HG02763 (cell line): ENCODE data around the gene IL10.

Experiments used
- ATAC-seq: cut with Tn5 transposase; IDR thresholded peaks from one replicate; pipeline ENCODE4 v1.9.1; 2021; ENCODE audit warnings: mild to moderate bottlenecking, moderate library complexity; ENCODE audit not compliant: unreplicated experiment

The IL10 gene

GRCh38 chr1:206737729-206738201 lies 34.5 kb downstream of the IL10 start:
- no peak for ATAC-seq

- ATAC-seq = no peak
These were observed 35.2 kb downstream of the IL10 start for GRCh38 chr1:206736878-206737728.

- ATAC-seq = no peak
These were observed 36.7 kb downstream of the IL10 start for GRCh38 chr1:206735553-206736031.

- ATAC-seq = no peak
These were observed 37.7 kb downstream of the IL10 start for GRCh38 chr1:206734499-206735142.

GRCh38 chr1:206732992-206733391 lies 39.3 kb downstream of the IL10 start:
- ATAC-seq = no peak

GRCh38 chr1:206732508-206732907 lies 39.8 kb downstream of the IL10 start:
- ATAC-seq = no peak

GRCh38 chr1:206729507-206729906 lies 42.8 kb downstream of the IL10 start:
- no peak for ATAC-seq

- no peak for ATAC-seq
These were observed 43.2 kb downstream of the IL10 start for GRCh38 chr1:206729050-206729449.

GRCh38 chr1:206728697-206728987 lies 43.7 kb downstream of the IL10 start:
- no peak for ATAC-seq

- ATAC-seq = no peak
These were observed 44.2 kb downstream of the IL10 start for GRCh38 chr1:206727981-206728696.

GRCh38 chr1:206725109-206725963 lies 47.0 kb downstream of the IL10 start:
- no peak for ATAC-seq

GRCh38 chr1:206723805-206724472 lies 48.4 kb downstream of the IL10 start:
- no peak for ATAC-seq

- no peak for ATAC-seq
These were observed 48.9 kb downstream of the IL10 start for GRCh38 chr1:206723462-206723804.

- ATAC-seq = no peak
These were observed 49.4 kb downstream of the IL10 start for GRCh38 chr1:206722751-206723461.

- no peak for ATAC-seq
These were observed 50.8 kb downstream of the IL10 start for GRCh38 chr1:206721454-206721853.

- ATAC-seq = no peak
These were observed 53.0 kb downstream of the IL10 start for GRCh38 chr1:206719169-206719839.

- ATAC-seq = no peak
These were observed 54.7 kb downstream of the IL10 start for GRCh38 chr1:206717674-206717989.
